CD4-positive, alpha-beta memory T cell (primary cell): ENCODE measurements around the gene KRT14. TPM values are rescaled to one million over a fixed set of nuclear protein-coding genes. Genes with fewer than 3 reads are reported as not detected.

ENCODE experiments used
- CTCF ChIA-PET: fragments of 350-600 bp; sonication (Branson Sonifier 250); formaldehyde crosslinking; loops from one replicate; lab custom pipeline; 2021; ENCODE audit warnings: inconsistent platforms; ENCODE audit not compliant: partially characterized antibody; lab: Charles Lee
- POLR2A ChIA-PET: fragments of 350-600 bp; sonication (Branson Sonifier 250); formaldehyde crosslinking; loops from one replicate; lab custom pipeline; 2021; ENCODE audit not compliant: partially characterized antibody; lab: Charles Lee
- DNase-seq, 5 donors: peaks; one replicate each; pipeline versions ENCODE4 v3.0.0 to v3.0.0-alpha.2; 2020 to 2022; ENCODE audit warnings: mixed read lengths in 1 of 5
- H3K27ac ChIP-seq: one replicate; pipeline ENCODE4 v1.7.0; 2013; ENCODE audit warnings: low read depth, low read length
- H3K27me3 ChIP-seq: 2 replicates; pipeline ENCODE4 v1.7.0; 2013; ENCODE audit warnings: mild to moderate bottlenecking, low read length, moderate library complexity; ENCODE audit not compliant: insufficient read depth
- H3K36me3 ChIP-seq: 2 replicates; pipeline ENCODE4 v1.7.0; 2013; ENCODE audit warnings: mild to moderate bottlenecking, low read length, moderate library complexity; ENCODE audit not compliant: insufficient read depth
- H3K4me1 ChIP-seq: 2 replicates; pipeline ENCODE4 v1.7.0; 2013; ENCODE audit warnings: mild to moderate bottlenecking, low read length, moderate library complexity; ENCODE audit not compliant: insufficient read depth
- H3K4me3 ChIP-seq, 2 donors: one replicate each; pipeline ENCODE4 v1.7.0; 2013; ENCODE audit warnings: low read length in 2 of 2, mild to moderate bottlenecking in 1 of 2
- H3K9me3 ChIP-seq, 2 donors: one replicate each; pipeline ENCODE4 v1.7.0; 2013; ENCODE audit warnings: low read length in 2 of 2, control low read depth in 1 of 2; ENCODE audit not compliant: control insufficient read depth in 1 of 2
- H3K27ac Mint-ChIP-seq, 7 donors: one replicate each; pipeline ENCODE4 v1.8.0; 2020 to 2021; ENCODE audit warnings: mixed read lengths in 7 of 7, mild to moderate bottlenecking in 6 of 7, inconsistent platforms in 3 of 7, moderate library complexity in 3 of 7
- H3K27me3 Mint-ChIP-seq, 2 donors: one replicate each; pipeline ENCODE4 v1.8.0; 2020 to 2021; ENCODE audit warnings: mixed read lengths in 2 of 2
- H3K36me3 Mint-ChIP-seq, 2 donors: one replicate each; pipeline ENCODE4 v1.8.0; 2020 to 2021; ENCODE audit warnings: mixed read lengths in 2 of 2, inconsistent platforms in 1 of 2, mild to moderate bottlenecking in 1 of 2
- H3K4me1 Mint-ChIP-seq, 4 donors: one replicate each; pipeline ENCODE4 v1.8.0; 2020 to 2021; ENCODE audit warnings: mixed read lengths in 4 of 4, mild to moderate bottlenecking in 1 of 4
- H3K4me3 Mint-ChIP-seq, 8 donors: one replicate each; pipeline ENCODE4 v1.8.0; 2020 to 2021; ENCODE audit warnings: mixed read lengths in 8 of 8, mild to moderate bottlenecking in 7 of 8, moderate library complexity in 6 of 8, inconsistent platforms in 3 of 8
- H3K9me3 Mint-ChIP-seq, 8 donors: one replicate each; pipeline ENCODE4 v1.8.0; 2020 to 2021; ENCODE audit warnings: mixed read lengths in 8 of 8, mild to moderate bottlenecking in 5 of 8, inconsistent platforms in 3 of 8, moderate library complexity in 1 of 8
- intact Hi-C: fragments of 100-400 bp; cut with micrococcal nuclease; formaldehyde crosslinking; loops from one replicate; pipeline ENCODE4 v1.15.1; 2023
- polyA plus RNA-seq, 2 donors: library from polyadenylated mRNA; unstranded; fragments of 300-500 nt; fragmentation: Illumina TruSeq; gene quantifications; one replicate each; pipeline ENCODE4 v1.2.3, GENCODE V29; 2021
- total RNA-seq, 2 experiments: library from RNA; stranded (reverse); gene quantifications; one replicate each; pipeline ENCODE4 v1.2.3, GENCODE V29; 2021

The KRT14 gene
- total and polyA plus RNA-seq, 4 experiments from 2014 or later = not detected

GRCh38 chr17:41567317-41567716 lies 19.4 kb downstream of the KRT14 start:
- intact Hi-C loops = no loop called here
- CTCF ChIA-PET = interaction anchor here (5.6 kb wide), 1 partner anchor 17 kb away, joined by 32 read pairs; no protein-coding TSS in a partner anchor
- Mint-ChIP-seq H3K27ac (peak overlapping the region in 5 of 7 donors; percentile 27 to 87 (median 84)), H3K9me3 (peaks cover 0 to 9% (median 7%) of the 10 kb centered on the region in 8 donors), H3K27me3 (peaks cover 4 to 10% of the 10 kb centered on the region in 2 donors), H3K36me3 (no peaks in the 10 kb centered on the region), H3K4me1 (peaks cover 3 to 18% (median 11%) of the 10 kb centered on the region in 4 donors), H3K4me3 (peak overlapping the region in 1 of 8 donors; percentile 15)
- Histone ChIP-seq H3K27me3 (peaks cover 7% of the 10 kb centered on the region), H3K36me3 (no peaks in the 10 kb centered on the region), H3K4me1 (peaks cover 5% of the 10 kb centered on the region), H3K4me3 (no peak overlapping the region), H3K9me3 (peaks cover 0 to 9% of the 10 kb centered on the region in 2 donors), H3K27ac (no peak overlapping the region)
- peak in 2 of 5 donors; percentile 6 to 12 for DNase-seq
- POLR2A ChIA-PET = no interaction called here

GRCh38 chr17:41565338-41565737 lies 21.4 kb downstream of the KRT14 start:
- ChIA-PET CTCF (interaction anchor here (1.3 to 5.6 kb wide), 2 partner anchors 15 to 98 kb away, joined by 3 to 32 read pairs; no protein-coding TSS in a partner anchor), POLR2A (no interaction called here)
- Histone ChIP-seq H3K4me1 (peaks cover 5% of the 10 kb centered on the region), H3K4me3 (no peak overlapping the region), H3K36me3 (no peaks in the 10 kb centered on the region), H3K27ac (no peak overlapping the region), H3K9me3 (peaks cover 0 to 9% of the 10 kb centered on the region in 2 donors), H3K27me3 (peaks cover 7% of the 10 kb centered on the region)
- peaks cover 13 to 16% of the 10 kb centered on the region in 2 donors for H3K27me3 Mint-ChIP-seq
- no peak overlapping the region for H3K4me3 Mint-ChIP-seq
- peaks cover 0 to 9% (median 7%) of the 10 kb centered on the region in 8 donors for H3K9me3 Mint-ChIP-seq
- intact Hi-C loops = no loop called here
- no peak overlapping the region for H3K27ac Mint-ChIP-seq
- peaks cover 3 to 18% (median 11%) of the 10 kb centered on the region in 4 donors for H3K4me1 Mint-ChIP-seq
- no peak for DNase-seq
- no peaks in the 10 kb centered on the region for H3K36me3 Mint-ChIP-seq

- Histone ChIP-seq H3K27ac (no peak overlapping the region), H3K27me3 (peaks cover 7% of the 10 kb centered on the region), H3K9me3 (peaks cover 0 to 9% of the 10 kb centered on the region in 2 donors), H3K4me3 (no peak overlapping the region), H3K4me1 (peaks cover 5% of the 10 kb centered on the region), H3K36me3 (no peaks in the 10 kb centered on the region)
- intact Hi-C loops = no loop called here
- POLR2A ChIA-PET = no interaction called here
- Mint-ChIP-seq H3K9me3 (peaks cover 0 to 9% (median 6%) of the 10 kb centered on the region in 8 donors), H3K4me1 (peaks cover 3 to 16% (median 11%) of the 10 kb centered on the region in 4 donors), H3K36me3 (no peaks in the 10 kb centered on the region), H3K27ac (no peak overlapping the region), H3K27me3 (peaks cover 18 to 23% of the 10 kb centered on the region in 2 donors), H3K4me3 (no peak overlapping the region)
- no peak for DNase-seq
- CTCF ChIA-PET = no interaction called here
Observed at GRCh38 chr17:41563607-41564170, 23.0 kb downstream of the KRT14 start.

- ChIA-PET POLR2A (no interaction called here), CTCF (no interaction called here)
- H3K36me3 ChIP-seq = no peaks in the 10 kb centered on the region
- Mint-ChIP-seq H3K27ac (peak overlapping the region in 1 of 7 donors; percentile 26), H3K4me1 (peaks cover 0 to 6% (median 1%) of the 10 kb centered on the region in 4 donors), H3K36me3 (no peaks in the 10 kb centered on the region), H3K9me3 (no peaks in the 10 kb centered on the region), H3K27me3 (peaks cover 25 to 32% of the 10 kb centered on the region in 2 donors), H3K4me3 (no peak overlapping the region)
- H3K9me3 ChIP-seq = no peaks in the 10 kb centered on the region
- no peaks in the 10 kb centered on the region for H3K4me1 ChIP-seq
- H3K27me3 ChIP-seq = peaks cover 7% of the 10 kb centered on the region
- H3K27ac ChIP-seq = no peak overlapping the region
- intact Hi-C loops = no loop called here
- no peak for DNase-seq
- H3K4me3 ChIP-seq = no peak overlapping the region
Observed at GRCh38 chr17:41561554-41561953, 25.1 kb downstream of the KRT14 start.

GRCh38 chr17:41559548-41559947 lies 27.1 kb downstream of the KRT14 start:
- CTCF ChIA-PET = interaction anchor here (3.7 kb wide), 1 partner anchor 10 kb away, joined by 42 read pairs; no protein-coding TSS in a partner anchor
- Histone ChIP-seq H3K4me1 (no peaks in the 10 kb centered on the region), H3K4me3 (no peak overlapping the region), H3K36me3 (no peaks in the 10 kb centered on the region), H3K27ac (no peak overlapping the region), H3K9me3 (no peaks in the 10 kb centered on the region), H3K27me3 (peaks cover 7% of the 10 kb centered on the region)
- Mint-ChIP-seq H3K9me3 (no peaks in the 10 kb centered on the region), H3K27me3 (peaks cover 29 to 34% of the 10 kb centered on the region in 2 donors), H3K36me3 (no peaks in the 10 kb centered on the region), H3K27ac (peak overlapping the region in 1 of 7 donors; percentile 13), H3K4me1 (no peaks in the 10 kb centered on the region), H3K4me3 (no peak overlapping the region)
- DNase-seq = no peak
- POLR2A ChIA-PET = no interaction called here
- intact Hi-C loops = no loop called here

GRCh38 chr17:41556931-41557330 lies 29.8 kb downstream of the KRT14 start:
- Mint-ChIP-seq H3K27ac (no peak overlapping the region), H3K36me3 (no peaks in the 10 kb centered on the region), H3K27me3 (peaks cover 32 to 50% of the 10 kb centered on the region in 2 donors), H3K4me3 (no peak overlapping the region), H3K9me3 (no peaks in the 10 kb centered on the region), H3K4me1 (no peaks in the 10 kb centered on the region)
- Histone ChIP-seq H3K36me3 (no peaks in the 10 kb centered on the region), H3K27me3 (no peaks in the 10 kb centered on the region), H3K4me1 (no peaks in the 10 kb centered on the region), H3K27ac (no peak overlapping the region), H3K9me3 (no peaks in the 10 kb centered on the region), H3K4me3 (no peak overlapping the region)
- CTCF ChIA-PET = interaction anchor here (3.7 kb wide), 1 partner anchor 7 kb away, joined by 42 read pairs; no protein-coding TSS in a partner anchor
- intact Hi-C loops = no loop called here
- POLR2A ChIA-PET = no interaction called here
- no peak for DNase-seq

- Histone ChIP-seq H3K36me3 (no peaks in the 10 kb centered on the region), H3K4me1 (no peaks in the 10 kb centered on the region), H3K4me3 (no peak overlapping the region), H3K9me3 (no peaks in the 10 kb centered on the region), H3K27me3 (no peaks in the 10 kb centered on the region), H3K27ac (no peak overlapping the region)
- H3K9me3 Mint-ChIP-seq = no peaks in the 10 kb centered on the region
- H3K36me3 Mint-ChIP-seq = no peaks in the 10 kb centered on the region
- no peaks in the 10 kb centered on the region for H3K4me1 Mint-ChIP-seq
- intact Hi-C loops = no loop called here
- no peak overlapping the region for H3K4me3 Mint-ChIP-seq
- ChIA-PET CTCF (no interaction called here), POLR2A (no interaction called here)
- no peak overlapping the region for H3K27ac Mint-ChIP-seq
- no peak for DNase-seq
- H3K27me3 Mint-ChIP-seq = peaks cover 27 to 46% of the 10 kb centered on the region in 2 donors
Observed at GRCh38 chr17:41556306-41556705, 30.4 kb downstream of the KRT14 start.
